Activated CD4-positive, alpha-beta T cell treated with anti-CD3 and anti-CD28 coated beads for 4 hours (primary cell): Measurements from ENCODE around the gene MAPK6.
"Not testable (repeated sequence)": the region's sequence is repeated elsewhere in the genome, so short reads cannot be mapped to it uniquely, and the experiment has no call there.

Experiments
- DNase-seq, 2 donors: peaks; one replicate each; pipeline ENCODE4 v3.0.0-alpha.2; 2020

The MAPK6 gene

GRCh38 chr15:52045795-52046298 is 26.8 kb downstream of the MAPK6 start:
- DNase-seq = peak; percentile 14 to 27

- DNase-seq = not testable (repeated sequence)
Measured at GRCh38 chr15:52046552-52046951, 27.5 kb downstream of the MAPK6 start.

GRCh38 chr15:52050416-52050815 is 31.4 kb downstream of the MAPK6 start:
- DNase-seq = no peak

- no peak for DNase-seq
Measured at GRCh38 chr15:52052066-52052935, 33.3 kb downstream of the MAPK6 start.

- no peak for DNase-seq
Measured at GRCh38 chr15:52054381-52054780, 35.4 kb downstream of the MAPK6 start.

GRCh38 chr15:52054858-52055257 is 35.8 kb downstream of the MAPK6 start:
- DNase-seq = not testable (repeated sequence)

- no peak for DNase-seq
Measured at GRCh38 chr15:52056001-52056400, 37.0 kb downstream of the MAPK6 start.

- no peak for DNase-seq
Measured at GRCh38 chr15:52056496-52056895, 37.5 kb downstream of the MAPK6 start.

GRCh38 chr15:52057996-52058395 is 39.0 kb downstream of the MAPK6 start:
- no peak for DNase-seq

- no peak for DNase-seq
Measured at GRCh38 chr15:52060501-52060900, 41.5 kb downstream of the MAPK6 start.

GRCh38 chr15:52066842-52067544 is 48.0 kb downstream of the MAPK6 start:
- DNase-seq = no peak

- no peak for DNase-seq
Measured at GRCh38 chr15:52067545-52067926, 48.5 kb downstream of the MAPK6 start.

GRCh38 chr15:52068004-52068615 is 49.1 kb downstream of the MAPK6 start:
- no peak for DNase-seq

GRCh38 chr15:52069559-52069958 is 50.5 kb downstream of the MAPK6 start:
- no peak for DNase-seq

- DNase-seq = no peak
Measured at GRCh38 chr15:52071570-52071969, 52.6 kb downstream of the MAPK6 start.

GRCh38 chr15:52076889-52077781 is 58.1 kb downstream of the MAPK6 start:
- DNase-seq = no peak

- no peak for DNase-seq
Measured at GRCh38 chr15:52078197-52078875, 59.3 kb downstream of the MAPK6 start.

GRCh38 chr15:52078876-52079700 is 60.1 kb downstream of the MAPK6 start:
- DNase-seq = peak; percentile 86 to 92

GRCh38 chr15:52080031-52080430 is 61.0 kb downstream of the MAPK6 start:
- DNase-seq = no peak

- no peak for DNase-seq
Measured at GRCh38 chr15:52080706-52081392, 61.8 kb downstream of the MAPK6 start.
